SU-DHL-6 (cell line): ENCODE results near the gene CCNY.

Experiments
- H2AFZ ChIP-seq: fragments of 200-600 bp; sonication (generic); 2 replicates; pipeline ENCODE4 v1.6.1; 2014; ENCODE audit warnings: low read depth, mild to moderate bottlenecking, moderate library complexity, mixed read lengths, antibody characterized with exemption, low read length; ENCODE audit not compliant: severe bottlenecking
- H3F3A ChIP-seq: fragments of 200-600 bp; shearing (Covaris generic); 2 replicates; pipeline ENCODE4 v1.6.0; 2016; ENCODE audit warnings: antibody characterized with exemption, mild to moderate bottlenecking; ENCODE audit not compliant: insufficient read depth
- H3K27ac ChIP-seq: fragments of 200-600 bp; sonication (generic); 2 replicates; pipeline ENCODE4 v1.5.1; 2016; ENCODE audit warnings: low read depth, mild to moderate bottlenecking, low read length, moderate library complexity, mixed read lengths
- H3K27me3 ChIP-seq: fragments of 200-600 bp; sonication (generic), shearing (Covaris generic); 2 replicates; pipeline ENCODE4 v1.6.0; 2014; ENCODE audit warnings: mild to moderate bottlenecking, low read length
- H3K36me3 ChIP-seq: fragments of 200-600 bp; sonication (generic); 2 replicates; pipeline ENCODE4 v1.6.1; 2014; ENCODE audit warnings: mild to moderate bottlenecking, low read length, mixed read lengths
- H3K4me2 ChIP-seq: fragments of 300-600, 200-600 bp; shearing (Covaris generic), sonication (generic); 2 replicates; pipeline ENCODE4 v1.6.0; 2014; ENCODE audit warnings: low read length, low read depth, mild to moderate bottlenecking; ENCODE audit not compliant: poor library complexity, severe bottlenecking
- H3K4me3 ChIP-seq: fragments of 200-600 bp; sonication (generic); 2 replicates; pipeline ENCODE4 v1.5.1; 2014; ENCODE audit warnings: antibody characterized with exemption, low read length, mild to moderate bottlenecking, mixed read lengths; ENCODE audit not compliant: insufficient read depth, poor library complexity, severe bottlenecking
- H3K79me2 ChIP-seq: fragments of 200-600 bp; sonication (generic); 2 replicates; pipeline ENCODE4 v1.6.1; 2014; ENCODE audit warnings: mild to moderate bottlenecking, low read length, moderate library complexity; ENCODE audit not compliant: insufficient read depth
- H3K9ac ChIP-seq: fragments of 200-600 bp; sonication (generic); 2 replicates; pipeline ENCODE4 v1.7.0; 2014; ENCODE audit warnings: mild to moderate bottlenecking, low read length
- H3K9me2 ChIP-seq: fragments of 200-600 bp; sonication (generic); replicated peaks from 2 replicates; pipeline ENCODE4 v1.6.1; 2014; ENCODE audit warnings: low read length; ENCODE audit not compliant: insufficient read depth
- H3K9me3 ChIP-seq: fragments of 200-600 bp; sonication (generic); 2 replicates; pipeline ENCODE4 v1.6.1; 2014; ENCODE audit warnings: low read length, mixed read lengths; ENCODE audit not compliant: insufficient read depth
- H4K20me1 ChIP-seq: fragments of 200-600 bp; sonication (generic); 2 replicates; pipeline ENCODE4 v1.6.1; 2014; ENCODE audit warnings: low read depth, mild to moderate bottlenecking, antibody characterized with exemption, low read length, moderate library complexity, mixed read lengths
- EZH2phosphoT487 ChIP-seq: fragments of 200-600 bp; sonication (generic), shearing (Covaris generic); conservative IDR thresholded peaks from 2 replicates; pipeline ENCODE4 v1.6.1; 2018; ENCODE audit warnings: mild to moderate bottlenecking, antibody characterized with exemption, low read length, moderate library complexity, mixed read lengths
- TF ChIP-seq, protein P1 (sequence below): fragments of 200-600 bp; sonication (generic); IDR thresholded peaks from one replicate; pipeline ENCODE4 v1.5.1; 2017; ENCODE audit warnings: antibody characterized with exemption, mild to moderate bottlenecking, low read length, moderate library complexity; ENCODE audit not compliant: insufficient read depth, poor library complexity, severe bottlenecking

CCNY gene

DNA sequence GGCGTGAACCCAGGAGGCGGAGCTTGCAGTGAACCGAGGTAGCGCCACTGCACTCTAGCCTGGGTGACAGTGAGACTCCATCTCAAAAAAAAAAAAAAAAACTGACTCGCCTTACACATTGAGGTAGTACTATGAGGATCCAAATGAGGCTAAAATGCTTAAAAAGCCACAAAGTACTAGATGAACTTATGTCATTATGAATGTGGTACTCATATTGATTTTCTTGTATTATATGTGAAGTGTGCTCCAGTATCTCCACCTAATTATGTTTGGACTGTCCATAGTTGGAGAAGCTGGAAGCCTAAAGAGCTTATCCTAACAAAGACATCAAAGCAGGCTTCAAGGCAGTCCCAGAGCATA is 9.1 kb downstream of the CCNY start:
- TF ChIP-seq EZH2phosphoT487, result no peak
- TF ChIP-seq, protein P1, sequence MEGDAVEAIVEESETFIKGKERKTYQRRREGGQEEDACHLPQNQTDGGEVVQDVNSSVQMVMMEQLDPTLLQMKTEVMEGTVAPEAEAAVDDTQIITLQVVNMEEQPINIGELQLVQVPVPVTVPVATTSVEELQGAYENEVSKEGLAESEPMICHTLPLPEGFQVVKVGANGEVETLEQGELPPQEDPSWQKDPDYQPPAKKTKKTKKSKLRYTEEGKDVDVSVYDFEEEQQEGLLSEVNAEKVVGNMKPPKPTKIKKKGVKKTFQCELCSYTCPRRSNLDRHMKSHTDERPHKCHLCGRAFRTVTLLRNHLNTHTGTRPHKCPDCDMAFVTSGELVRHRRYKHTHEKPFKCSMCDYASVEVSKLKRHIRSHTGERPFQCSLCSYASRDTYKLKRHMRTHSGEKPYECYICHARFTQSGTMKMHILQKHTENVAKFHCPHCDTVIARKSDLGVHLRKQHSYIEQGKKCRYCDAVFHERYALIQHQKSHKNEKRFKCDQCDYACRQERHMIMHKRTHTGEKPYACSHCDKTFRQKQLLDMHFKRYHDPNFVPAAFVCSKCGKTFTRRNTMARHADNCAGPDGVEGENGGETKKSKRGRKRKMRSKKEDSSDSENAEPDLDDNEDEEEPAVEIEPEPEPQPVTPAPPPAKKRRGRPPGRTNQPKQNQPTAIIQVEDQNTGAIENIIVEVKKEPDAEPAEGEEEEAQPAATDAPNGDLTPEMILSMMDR, result no peak
- H3K4me3 ChIP-seq, result no peak overlapping the region
- no peak overlapping the region for H3K4me2 ChIP-seq
- no peaks in the 10 kb centered on the region for H3K9me2 ChIP-seq
- H3K27ac ChIP-seq, result no peak overlapping the region
- no peaks in the 10 kb centered on the region for H3K9me3 ChIP-seq
- no peaks in the 10 kb centered on the region for H3K27me3 ChIP-seq
- H3K9ac ChIP-seq, result no peak overlapping the region
- H3K79me2 ChIP-seq, result peaks cover 13% of the 10 kb centered on the region
- H3F3A ChIP-seq, result no peaks in the 10 kb centered on the region
- H3K36me3 ChIP-seq, result no peaks in the 10 kb centered on the region
- no peak overlapping the region for H2AFZ ChIP-seq
- peaks cover 25% of the 10 kb centered on the region for H4K20me1 ChIP-seq

GRCh38 chr10:35346248-35346647 is 9.9 kb downstream of the CCNY start:
- Histone ChIP-seq H3K27me3 (no peaks in the 10 kb centered on the region), H4K20me1 (peaks cover 29% of the 10 kb centered on the region), H3F3A (no peaks in the 10 kb centered on the region), H3K4me3 (no peak overlapping the region), H3K4me2 (no peak overlapping the region), H3K27ac (no peak overlapping the region), H3K9ac (no peak overlapping the region), H2AFZ (no peak overlapping the region), H3K79me2 (peaks cover 16% of the 10 kb centered on the region), H3K9me3 (no peaks in the 10 kb centered on the region), H3K9me2 (no peaks in the 10 kb centered on the region), H3K36me3 (no peaks in the 10 kb centered on the region)
- no peak for TF ChIP-seq EZH2phosphoT487
- TF ChIP-seq, protein P1, result no peak

DNA sequence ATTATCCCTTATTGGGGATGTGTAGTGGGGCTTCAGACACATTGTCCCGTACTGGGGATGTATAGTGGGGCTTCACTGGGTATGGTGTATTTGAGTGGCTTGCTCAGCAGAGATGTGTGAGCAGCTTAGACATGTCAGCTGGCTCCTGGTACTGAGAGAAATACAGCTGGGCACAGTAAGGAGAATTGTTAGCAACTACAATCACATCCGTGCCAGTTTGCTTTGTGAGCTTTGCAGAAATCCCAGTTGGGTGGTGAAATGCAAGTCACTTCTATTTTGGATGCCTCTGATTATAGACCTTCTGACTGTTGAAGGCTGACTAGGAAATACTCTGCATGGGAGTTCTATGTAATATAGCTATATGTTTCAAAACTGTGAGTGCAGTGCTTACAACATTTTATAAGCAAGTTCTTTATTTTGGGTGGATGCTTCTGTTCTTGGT is 10.8 kb downstream of the CCNY start:
- H3K4me3 ChIP-seq, result no peak overlapping the region
- H3K9ac ChIP-seq, result no peak overlapping the region
- peaks cover 16% of the 10 kb centered on the region for H3K79me2 ChIP-seq

More for the DNA sequence above, 10.8 kb downstream of the CCNY start:
- H3K36me3 ChIP-seq, result no peaks in the 10 kb centered on the region
- H3K9me3 ChIP-seq, result no peaks in the 10 kb centered on the region
- no peaks in the 10 kb centered on the region for H3K9me2 ChIP-seq
- H3K27me3 ChIP-seq, result no peaks in the 10 kb centered on the region
- no peak overlapping the region for H3K4me2 ChIP-seq
- TF ChIP-seq, protein P1, result no peak
- TF ChIP-seq EZH2phosphoT487, result no peak
- H4K20me1 ChIP-seq, result peaks cover 29% of the 10 kb centered on the region
- H3K27ac ChIP-seq, result no peak overlapping the region
- no peak overlapping the region for H2AFZ ChIP-seq
- no peaks in the 10 kb centered on the region for H3F3A ChIP-seq
